ENCODE data around the gene UBR4.
"Not testable (repeated sequence)": the region's sequence is repeated elsewhere in the genome, so short reads cannot be mapped to it uniquely, and the experiment has no call there.

- not testable (repeated sequence) for TF ChIP-seq CTCF (IDR thresholded peaks at IDR 0.05; ENCODE audit: borderline replicate concordance, extremely low read depth, low read length, poor library complexity, severe bottlenecking); EZH2 (IDR thresholded peaks at IDR 0.05; ENCODE audit: borderline replicate concordance, low read depth, low read length, severe bottlenecking)
These were observed 46.2 kb upstream of the UBR4 start for GRCh38 chr1:19256301-19256700.
